Common myeloid progenitor, CD34-positive (primary cell): ENCODE data around the gene WDR7.

ENCODE experiments used
- CTCF ChIA-PET: fragments of 350-600 bp; sonication (Branson Sonifier 250); formaldehyde crosslinking; loops from one replicate; lab custom pipeline; 2021; ENCODE audit warnings: antibody characterized with exemption; lab: Charles Lee
- POLR2A ChIA-PET: fragments of 350-600 bp; sonication (Branson Sonifier 250); formaldehyde crosslinking; loops from one replicate; lab custom pipeline; 2021; ENCODE audit warnings: antibody characterized with exemption; lab: Charles Lee
- DNase-seq, 3 donors: peaks; one replicate each; pipeline versions ENCODE4 v3.0.0 to v3.0.0-alpha.2; 2013
- H3K27ac ChIP-seq, 2 experiments: 1 replicate in 1 of 2; 2 replicates in 1 of 2; pipeline ENCODE4 v1.7.0; 2013; ENCODE audit warnings: inconsistent platforms in 2 of 2, low read length in 2 of 2, mild to moderate bottlenecking in 2 of 2, low read depth in 1 of 2, moderate library complexity in 1 of 2; ENCODE audit not compliant: severe bottlenecking in 2 of 2, insufficient read depth in 1 of 2, poor library complexity in 1 of 2
- H3K27me3 ChIP-seq, 5 experiments: replicated peaks in 2 of 5; 1 replicate in 3 of 5; 2 replicates in 2 of 5; pipeline versions ENCODE4 v1.6.1 to v1.7.0; 2013; ENCODE audit warnings: low read length in 4 of 5, mild to moderate bottlenecking in 2 of 5, moderate library complexity in 2 of 5, inconsistent platforms in 1 of 5; ENCODE audit not compliant: insufficient read depth in 5 of 5, control insufficient read depth in 4 of 5
- H3K36me3 ChIP-seq, 4 experiments: 1 replicate in 2 of 4; 2 replicates in 2 of 4; pipeline versions ENCODE4 v1.6.1 to v1.7.0; 2013; ENCODE audit warnings: low read length in 3 of 4, control low read depth in 1 of 4, mild to moderate bottlenecking in 1 of 4; ENCODE audit not compliant: control insufficient read depth in 4 of 4, insufficient read depth in 4 of 4
- H3K4me1 ChIP-seq, 4 experiments: 1 replicate in 3 of 4; 2 replicates in 1 of 4; pipeline versions ENCODE4 v1.6.1 to v1.7.1; 2013; ENCODE audit warnings: low read length in 3 of 4, mild to moderate bottlenecking in 3 of 4, control low read depth in 1 of 4, inconsistent platforms in 1 of 4, moderate library complexity in 1 of 4; ENCODE audit not compliant: control insufficient read depth in 4 of 4, insufficient read depth in 4 of 4; ENCODE audit errors: control extremely low read depth in 1 of 4
- H3K4me3 ChIP-seq, 7 experiments: 1 replicate in 4 of 7; 2 replicates in 3 of 7; pipeline versions ENCODE4 v1.5.1 to v1.7.0; 2013; ENCODE audit warnings: mild to moderate bottlenecking in 7 of 7, low read length in 6 of 7, moderate library complexity in 6 of 7, inconsistent platforms in 2 of 7, low read depth in 2 of 7, control low read depth in 1 of 7; ENCODE audit not compliant: insufficient read depth in 4 of 7, control insufficient read depth in 1 of 7; ENCODE audit errors: extremely low read depth in 1 of 7
- H3K9me3 ChIP-seq, 5 experiments: 1 replicate in 4 of 5; 2 replicates in 1 of 5; pipeline versions ENCODE4 v1.6.1 to v1.7.1; 2013; ENCODE audit warnings: low read length in 4 of 5, mild to moderate bottlenecking in 2 of 5, inconsistent platforms in 1 of 5, low read depth in 1 of 5, moderate library complexity in 1 of 5; ENCODE audit not compliant: control insufficient read depth in 4 of 5, insufficient read depth in 2 of 5; ENCODE audit errors: control extremely low read depth in 1 of 5
- WGBS: methylation state at CpG from one replicate; pipeline ENCODE4 v1.1.5; 2013; ENCODE audit not compliant: insufficient coverage; 5-methylcytosine and 5-hydroxymethylcytosine counted together

WDR7 gene

GRCh38 chr18:56716692-56717146, 65.6 kb downstream of the WDR7 start:
- no peak overlapping the region for H3K27ac ChIP-seq
- peak in 2 of 3 donors; percentile 1 to 10 for DNase-seq
- CTCF ChIA-PET, result interaction anchor here (0.8 to 2.0 kb wide), 4 partner anchors 14 to 845 kb away, joined by 3 to 6 read pairs (median 4); no protein-coding TSS in a partner anchor
- H3K9me3 ChIP-seq, result no peaks in the 10 kb centered on the region
- H3K36me3 ChIP-seq, result peaks cover 0 to 2% (median 0%) of the 10 kb centered on the region in 4 experiments
- POLR2A ChIA-PET, result no interaction called here
- no peak overlapping the region for H3K4me3 ChIP-seq
- WGBS, result no CpG with 5 or more reads among the region's 2 CpGs
- no peaks in the 10 kb centered on the region for H3K27me3 ChIP-seq
- H3K4me1 ChIP-seq, result peaks cover 0 to 7% (median 3%) of the 10 kb centered on the region in 4 experiments

GRCh38 chr18:56721031-56721430, 69.9 kb downstream of the WDR7 start:
- H3K4me3 ChIP-seq, result no peak overlapping the region
- ChIA-PET CTCF (no interaction called here), POLR2A (interaction anchor here (0.7 kb wide), 1 partner anchor 32 kb away, joined by 3 read pairs; no protein-coding TSS in a partner anchor)
- no peak overlapping the region for H3K27ac ChIP-seq
- H3K27me3 ChIP-seq, result no peaks in the 10 kb centered on the region
- no CpG with 5 or more reads among the region's 1 CpG for WGBS
- peaks cover 0 to 5% (median 2%) of the 10 kb centered on the region in 4 experiments for H3K36me3 ChIP-seq
- no peak for DNase-seq
- H3K9me3 ChIP-seq, result peaks cover 0 to 6% (median 0%) of the 10 kb centered on the region in 5 experiments
- peaks cover 0 to 7% (median 3%) of the 10 kb centered on the region in 4 experiments for H3K4me1 ChIP-seq

- ChIA-PET CTCF (no interaction called here), POLR2A (no interaction called here)
- Histone ChIP-seq H3K4me1 (peaks cover 0 to 5% (median 3%) of the 10 kb centered on the region in 4 experiments), H3K9me3 (peaks cover 0 to 6% (median 0%) of the 10 kb centered on the region in 5 experiments), H3K4me3 (no peak overlapping the region), H3K27me3 (no peaks in the 10 kb centered on the region), H3K27ac (no peak overlapping the region), H3K36me3 (peaks cover 0 to 5% (median 2%) of the 10 kb centered on the region in 4 experiments)
- no CpG with 5 or more reads among the region's 3 CpGs for whole genome bisulfite sequencing
- DNase-seq, result no peak
Measured at GRCh38 chr18:56721491-56721890, 70.3 kb downstream of the WDR7 start.

- Histone ChIP-seq H3K27ac (no peak overlapping the region), H3K4me1 (no peaks in the 10 kb centered on the region), H3K9me3 (peaks cover 0 to 6% (median 0%) of the 10 kb centered on the region in 5 experiments), H3K4me3 (no peak overlapping the region), H3K27me3 (no peaks in the 10 kb centered on the region), H3K36me3 (peaks cover 0 to 5% (median 2%) of the 10 kb centered on the region in 4 experiments)
- CTCF ChIA-PET, result no interaction called here
- DNase-seq, result no peak
- POLR2A ChIA-PET, result no interaction called here
Measured at GRCh38 chr18:56722518-56722917, 71.4 kb downstream of the WDR7 start.

GRCh38 chr18:56723068-56723467, 71.9 kb downstream of the WDR7 start:
- Histone ChIP-seq H3K27me3 (no peaks in the 10 kb centered on the region), H3K4me1 (no peaks in the 10 kb centered on the region), H3K27ac (no peak overlapping the region), H3K4me3 (no peak overlapping the region), H3K36me3 (peaks cover 0 to 5% (median 2%) of the 10 kb centered on the region in 4 experiments), H3K9me3 (peaks cover 0 to 6% (median 0%) of the 10 kb centered on the region in 5 experiments)
- DNase-seq, result no peak
- CTCF ChIA-PET, result no interaction called here
- POLR2A ChIA-PET, result no interaction called here
- no CpG with 5 or more reads among the region's 1 CpG for WGBS

GRCh38 chr18:56723706-56724105, 72.5 kb downstream of the WDR7 start:
- Histone ChIP-seq H3K27ac (no peak overlapping the region), H3K4me3 (no peak overlapping the region), H3K36me3 (peaks cover 0 to 5% (median 2%) of the 10 kb centered on the region in 4 experiments), H3K4me1 (no peaks in the 10 kb centered on the region), H3K27me3 (no peaks in the 10 kb centered on the region), H3K9me3 (peaks cover 0 to 6% (median 0%) of the 10 kb centered on the region in 5 experiments)
- WGBS, result no CpG with 5 or more reads among the region's 2 CpGs
- CTCF ChIA-PET, result interaction anchor here (1.0 kb wide), 1 partner anchor 8 kb away, joined by 4 read pairs; no protein-coding TSS in a partner anchor
- DNase-seq, result no peak
- POLR2A ChIA-PET, result interaction anchor here (0.7 kb wide), 1 partner anchor 373 kb away, joined by 4 read pairs; no protein-coding TSS in a partner anchor

- WGBS, result 100% methylated on average over 1 of the region's 2 CpGs
- DNase-seq, result no peak
- ChIA-PET CTCF (no interaction called here), POLR2A (no interaction called here)
- no peak overlapping the region for H3K27ac ChIP-seq
- peaks cover 0 to 6% (median 0%) of the 10 kb centered on the region in 5 experiments for H3K9me3 ChIP-seq
- peaks cover 0 to 5% (median 3%) of the 10 kb centered on the region in 4 experiments for H3K36me3 ChIP-seq
- H3K4me1 ChIP-seq, result no peaks in the 10 kb centered on the region
- no peak overlapping the region for H3K4me3 ChIP-seq
- H3K27me3 ChIP-seq, result no peaks in the 10 kb centered on the region
Measured at GRCh38 chr18:56726906-56727305, 75.7 kb downstream of the WDR7 start.
